HL-60 (cell line): ENCODE results near the gene C17orf78.

Source experiments
- CTCF ChIP-seq: IDR thresholded peaks from one replicate; pipeline ENCODE4 v1.5.1; 2011; ENCODE audit warnings: low read length, control low read depth, inconsistent platforms; ENCODE audit not compliant: insufficient read depth
- GABPA ChIP-seq: IDR thresholded peaks from 2 replicates; pipeline ENCODE4 v1.6.1; 2012; ENCODE audit warnings: low read depth
- POLR2AphosphoS5 ChIP-seq: IDR thresholded peaks from 2 replicates; pipeline ENCODE4 v1.6.1; 2012; ENCODE audit warnings: low read depth
- REST ChIP-seq: IDR thresholded peaks from 2 replicates; pipeline ENCODE4 v1.6.1; 2012; ENCODE audit warnings: low read depth; ENCODE audit not compliant: insufficient replicate concordance

- TF ChIP-seq CTCF: no peak
- no peak for TF ChIP-seq POLR2AphosphoS5
- TF ChIP-seq REST: no peak
- TF ChIP-seq GABPA: no peak
These were observed 16.3 kb downstream of the C17orf78 start for GRCh38 chr17:37392024-37392590.
